ENCODE data around the gene FCRL4.
"Not testable (repeated sequence)": the region's sequence is repeated elsewhere in the genome, so short reads cannot be mapped to it uniquely, and the experiment has no call there.

FCRL4 gene

DNA sequence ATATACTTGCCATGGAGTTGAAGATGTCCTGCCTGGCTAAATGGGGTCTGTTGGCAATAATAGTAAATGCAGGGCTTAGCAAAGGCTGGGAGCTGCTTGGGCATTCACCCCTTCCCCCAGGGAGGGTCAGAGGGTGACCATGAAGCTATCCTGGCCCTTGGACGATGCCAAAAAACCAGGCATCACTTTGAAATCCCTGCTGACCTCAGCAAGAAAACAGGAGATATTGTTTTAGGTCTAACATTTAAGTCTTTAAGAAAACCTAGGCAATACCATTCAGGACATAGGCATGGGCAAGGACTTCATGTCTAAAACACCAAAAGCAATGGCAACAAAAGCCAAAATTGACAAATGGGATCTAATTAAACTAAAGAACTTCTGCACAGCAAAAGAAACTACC, 49.8 kb downstream of the FCRL4 start:
- not testable (repeated sequence) for DNase-seq

DNA sequence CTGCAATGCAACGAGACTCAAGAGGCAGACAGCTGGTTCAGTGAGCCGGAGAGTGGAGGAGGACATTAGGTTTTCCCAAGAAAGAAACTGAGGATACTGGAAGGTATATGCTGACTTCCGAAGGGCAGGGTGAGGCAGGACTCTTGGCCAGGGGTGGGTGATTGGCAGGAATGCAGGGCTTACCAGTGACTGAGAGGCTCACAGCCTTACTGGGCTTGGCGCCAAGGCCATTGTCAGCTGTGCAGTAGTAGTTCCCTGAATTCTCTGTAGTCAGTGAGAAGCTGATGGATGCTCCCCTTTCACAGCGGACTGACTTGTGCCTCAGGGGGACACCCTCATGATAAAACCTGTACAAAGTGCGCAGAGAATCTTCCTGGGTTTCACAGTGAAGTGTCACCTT, 55.2 kb downstream of the FCRL4 start:
- no peak for DNase-seq

DNA sequence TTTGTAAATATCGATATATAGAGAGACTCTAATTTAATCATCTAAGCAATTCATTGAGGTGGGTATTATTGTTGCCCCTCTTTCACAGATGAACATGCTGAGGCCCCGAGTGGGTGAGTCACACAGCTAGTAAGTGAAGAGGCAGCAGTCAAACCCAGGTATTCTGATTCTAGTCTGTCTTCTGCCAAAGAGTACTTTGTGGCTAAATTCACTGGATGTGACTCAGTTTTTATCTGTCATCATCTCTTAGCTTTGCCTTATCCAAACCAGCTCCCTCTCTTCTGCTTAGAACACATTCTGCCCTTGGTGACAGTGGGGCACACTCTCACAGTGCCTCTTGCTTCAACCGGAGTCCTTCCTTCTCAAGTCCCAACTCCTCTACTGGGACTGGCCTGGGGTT, 57.0 kb downstream of the FCRL4 start:
- no peak for DNase-seq

DNA sequence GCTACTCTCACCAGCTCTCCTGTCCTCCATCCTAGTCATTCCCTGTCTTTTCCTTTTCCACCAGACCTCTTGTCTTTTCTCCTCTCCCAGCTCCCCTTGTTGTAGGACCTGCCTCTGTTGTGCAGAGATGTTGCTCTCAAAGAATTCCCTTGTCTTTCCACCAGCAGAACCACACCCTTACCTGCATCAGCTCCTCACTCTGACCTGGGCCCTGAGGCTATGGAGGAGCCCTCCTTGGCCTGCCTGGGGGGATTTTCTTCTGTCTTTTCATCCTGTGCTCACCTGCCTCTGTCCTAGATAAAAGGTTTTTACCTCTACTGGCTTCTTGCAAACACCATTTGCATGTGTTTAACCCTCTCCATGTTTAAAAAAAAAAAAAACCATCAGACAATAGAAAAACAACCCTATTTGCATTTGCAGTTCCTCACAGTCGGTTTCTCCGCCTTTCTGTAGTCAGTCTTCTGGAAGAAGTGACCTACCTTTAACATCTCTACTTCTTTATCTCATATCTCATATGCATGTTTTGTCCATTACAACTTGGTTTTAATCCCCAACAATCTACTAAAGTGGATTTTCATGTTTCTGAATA, 57.6 kb downstream of the FCRL4 start:
- no peak for DNase-seq

DNA sequence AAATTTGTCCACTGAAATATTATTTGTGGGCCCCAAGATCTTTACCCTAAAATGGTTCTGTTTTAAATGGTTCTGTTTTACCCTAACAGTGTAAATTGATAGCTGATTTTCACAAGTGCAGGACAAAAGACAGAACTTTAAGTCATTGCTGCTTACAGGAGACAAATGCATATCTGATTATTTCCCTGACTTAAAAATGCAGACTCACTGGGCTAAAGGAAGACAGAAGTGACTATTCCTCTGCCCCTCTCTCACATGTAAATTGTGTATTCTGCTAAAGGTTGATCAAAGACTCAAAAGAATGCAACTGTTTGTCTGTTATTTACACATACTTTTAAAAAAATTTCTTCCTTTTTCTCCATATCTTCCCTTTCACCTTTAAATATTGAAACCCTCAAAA, 58.3 kb downstream of the FCRL4 start:
- DNase-seq: no peak

DNA sequence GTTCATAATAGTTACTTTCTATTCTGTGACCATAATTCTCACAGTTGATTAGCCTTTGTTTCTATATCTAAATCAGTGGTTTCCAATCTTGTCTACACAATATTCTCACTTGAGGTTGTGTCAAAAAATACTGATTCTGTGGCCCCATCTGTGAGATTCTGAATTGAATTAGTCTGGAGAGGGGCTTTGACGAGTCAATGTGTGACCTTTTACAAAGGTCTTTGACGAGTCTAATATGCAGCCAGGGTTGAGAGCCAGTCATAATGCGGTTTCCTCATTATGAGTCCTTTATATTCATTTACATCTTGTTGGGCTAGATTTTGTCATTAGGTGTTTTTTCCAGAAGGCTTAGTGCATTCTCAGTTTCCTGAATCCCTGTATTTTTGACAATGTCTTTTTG, 65.3 kb downstream of the FCRL4 start:
- DNase-seq: no peak

DNA sequence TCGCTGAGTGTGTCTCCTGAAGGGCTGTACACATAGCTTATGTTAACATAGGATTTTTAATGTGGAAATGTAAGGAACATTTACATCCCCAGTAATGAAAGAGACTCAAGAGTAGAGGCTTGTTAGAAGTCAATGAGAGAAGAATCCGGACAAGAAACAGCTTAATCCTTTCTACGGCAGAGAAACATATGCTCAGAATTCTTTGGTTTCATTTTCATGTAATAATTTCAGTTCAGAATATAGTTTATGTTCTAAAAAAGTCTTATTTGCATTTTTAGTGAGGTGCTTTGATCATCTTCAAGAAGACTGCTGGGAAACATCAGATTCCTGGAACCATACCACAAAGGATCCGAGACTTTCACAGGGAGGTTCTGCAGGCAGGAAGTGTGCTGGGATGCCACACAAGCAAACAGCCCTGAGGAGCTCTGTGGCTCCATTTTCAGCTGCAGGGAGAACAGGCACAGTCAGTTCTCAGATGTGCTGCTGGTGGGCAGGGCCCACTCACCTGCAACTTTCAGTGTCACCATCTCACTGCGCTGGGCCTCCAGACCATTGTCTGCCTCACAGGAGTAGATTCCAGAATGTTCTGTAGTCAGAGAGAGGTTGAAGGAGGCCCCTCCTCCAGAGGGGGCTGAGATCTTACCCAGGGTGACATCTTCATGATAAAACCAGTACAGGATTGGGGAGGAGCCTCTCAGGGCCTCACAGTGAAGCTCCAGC, 74.0 kb downstream of the FCRL4 start:
- no peak for DNase-seq
